SH-SY5Y (cell line): ENCODE measurements around the gene AKR1B1.

Experiments used
- GATA2 ChIP-seq: IDR thresholded peaks from 2 replicates; pipeline ENCODE4 v1.6.1; 2011; ENCODE audit warnings: mild to moderate bottlenecking, low read depth, low read length
- GATA3 ChIP-seq: IDR thresholded peaks from 2 replicates; pipeline ENCODE4 v1.6.1; 2011; ENCODE audit warnings: low read depth, mild to moderate bottlenecking, low read length, moderate library complexity

DNA sequence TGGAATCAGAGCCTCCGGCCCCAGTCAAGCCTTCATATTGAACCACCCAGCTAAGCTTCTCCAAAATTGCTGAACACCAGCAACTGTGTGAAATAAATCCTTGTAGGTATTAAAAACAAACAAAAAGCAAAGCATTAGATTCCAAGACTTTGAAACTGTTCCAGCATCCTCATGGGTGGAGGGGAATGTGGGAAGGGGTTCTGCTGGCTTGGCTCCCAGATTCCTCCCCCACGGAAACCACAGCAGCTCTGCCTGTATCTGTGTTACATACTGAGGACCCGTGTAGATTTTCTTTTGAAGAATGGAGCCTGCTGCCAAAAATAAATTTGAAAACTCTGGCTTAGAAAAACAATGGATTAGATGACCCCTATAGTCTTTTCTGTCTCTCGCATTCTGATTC lies 20.0 kb downstream of the AKR1B1 start:
- TF ChIP-seq GATA2 (no peak), GATA3 (no peak)
